ENCODE data around the gene SLC26A11. TPM values are rescaled to one million over a fixed set of nuclear protein-coding genes. Genes with fewer than 3 reads are reported as not detected.

SLC26A11 gene
- total RNA-seq, 1 experiment from 2014 or later = 26.5 TPM

GRCh38 chr17:80229011-80229410 lies 8.8 kb downstream of the SLC26A11 start:
- Histone ChIP-seq H3K79me1 (ENCODE audit: insufficient read depth, low read depth, low read length, poor library complexity, severe bottlenecking) (no peaks in the 10 kb centered on the region), H3K23ac (ENCODE audit: insufficient read length, low read depth, low read length) (no peak overlapping the region), H3K18ac (ENCODE audit: insufficient read length, low read depth, low read length) (no peak overlapping the region), H3K14ac (ENCODE audit: insufficient read depth, low read length) (no peak overlapping the region), H4K91ac (ENCODE audit: insufficient read length, low read depth, low read length) (no peak overlapping the region), H2BK12ac (ENCODE audit: insufficient read length, low read depth, low read length) (no peak overlapping the region), H3K9me3 (ENCODE audit: control insufficient read depth, low read depth, low read length) (peaks cover 4% of the 10 kb centered on the region), H3K4me1 (ENCODE audit: insufficient read depth, low read length) (no peaks in the 10 kb centered on the region), H4K20me1 (ENCODE audit: control insufficient read depth, insufficient read depth, insufficient read length) (no peaks in the 10 kb centered on the region), H2AFZ (ENCODE audit: low read length) (no peak overlapping the region), H3K27me3 (ENCODE audit: insufficient read depth, low read length) (no peaks in the 10 kb centered on the region), H3K56ac (ENCODE audit: insufficient read length, low read depth, low read length) (no peak overlapping the region), H3T11ph (ENCODE audit: low read length) (no peak overlapping the region), H3K9ac (ENCODE audit: extremely low read depth, insufficient read length, low read length) (no peak overlapping the region), H3K4ac (ENCODE audit: low read depth, low read length) (no peak overlapping the region), H2AK5ac (ENCODE audit: insufficient read length, low read length) (no peak overlapping the region), H3K79me2 (ENCODE audit: insufficient read depth, low read length) (no peaks in the 10 kb centered on the region), H2BK20ac (ENCODE audit: low read depth, low read length, poor library complexity, severe bottlenecking) (no peak overlapping the region), H2BK120ac (ENCODE audit: low read depth, low read length, poor library complexity, severe bottlenecking) (no peak overlapping the region), H4K8ac (replicated peaks; ENCODE audit: insufficient read length, low read depth, low read length) (no peak overlapping the region), H3K27ac (ENCODE audit: insufficient read length, low read depth, low read length) (no peak overlapping the region), H3K23me2 (ENCODE audit: insufficient read length, low read depth, low read length, poor library complexity, severe bottlenecking) (no peaks in the 10 kb centered on the region), H2BK15ac (ENCODE audit: low read depth, low read length) (no peak overlapping the region), H2BK5ac (ENCODE audit: insufficient read length, low read length) (no peak overlapping the region), H4K5ac (ENCODE audit: insufficient read length, low read depth, low read length) (no peak overlapping the region), H3K4me2 (ENCODE audit: insufficient read depth, insufficient read length, low read length) (no peak overlapping the region)
- Mint-ChIP-seq H3K9me3 (peaks cover 13 to 21% of the 10 kb centered on the region in 2 experiments), H3K4me1 (peaks cover 22 to 24% of the 10 kb centered on the region in 2 experiments), H3K27me3 (ENCODE audit: low read depth) (no peaks in the 10 kb centered on the region), H3K4me3 (no peak overlapping the region), H3K36me3 (ENCODE audit: insufficient read depth in 1 of 3, low read depth in 3 of 3) (peaks cover 28 to 47% (median 38%) of the 10 kb centered on the region in 3 experiments), H3K27ac (no peak overlapping the region)
- no peak for TF ChIP-seq CTCF (conservative IDR thresholded peaks at IDR 0.05)
- no peak for DNase-seq
- no CpG with 5 or more reads among the region's 4 CpGs for WGBS (ENCODE audit: extremely low coverage, insufficient read length, low lambda C conversion rate)
